H1 (cell line): ENCODE data around the gene KLHDC4. TPM values are rescaled to one million over a fixed set of nuclear protein-coding genes. Genes with fewer than 3 reads are reported as not detected.

Experiments
- CTCF ChIA-PET: fragments of 300-600 bp; sonication (Branson Sonifier 250); formaldehyde crosslinking; loops from one replicate; lab custom pipeline; 2021; ENCODE audit not compliant: partially characterized antibody; lab: Charles Lee
- POLR2A ChIA-PET: fragments of 300-600 bp; sonication (Branson Sonifier 250); formaldehyde crosslinking; loops from one replicate; lab custom pipeline; 2021; ENCODE audit warnings: inconsistent platforms; ENCODE audit not compliant: partially characterized antibody; lab: Charles Lee
- DNase-seq, 2 experiments: peaks; one replicate each; pipeline versions ENCODE4 v3.0.0 to v3.0.0-alpha.2; 2010 to 2022; ENCODE audit warnings: low spot score in 2 of 2, low read depth in 1 of 2, mixed read lengths in 1 of 2
- FAIRE-seq: peaks from 2 replicates; lab custom pipeline; 2011; peaks lifted over from hg19 to GRCh38; lab: Jason Lieb, UNC
- H2AFZ ChIP-seq: 2 replicates; pipeline ENCODE4 v1.8.1; 2012; ENCODE audit warnings: low read length, inconsistent platforms
- H2AK5ac ChIP-seq: 2 replicates; pipeline ENCODE4 v1.6.1; 2013; ENCODE audit warnings: low read depth, low read length
- H2BK120ac ChIP-seq: replicated peaks from 2 replicates; pipeline ENCODE3; 2013; ENCODE audit warnings: low read depth, low read length, inconsistent platforms
- H2BK12ac ChIP-seq: 2 replicates; pipeline ENCODE4 v1.6.1; 2013; ENCODE audit warnings: low read depth, low read length
- H2BK15ac ChIP-seq: 2 replicates; pipeline ENCODE4 v1.6.1; 2013; ENCODE audit warnings: low read length
- H2BK20ac ChIP-seq: 2 replicates; pipeline ENCODE4 v1.6.1; 2013; ENCODE audit warnings: low read length
- H2BK5ac ChIP-seq: 2 replicates; pipeline ENCODE4 v1.6.1; 2013; ENCODE audit warnings: low read depth, low read length
- H3K14ac ChIP-seq: 2 replicates; pipeline ENCODE4 v1.6.1; 2013; ENCODE audit warnings: inconsistent platforms; ENCODE audit not compliant: insufficient read length
- H3K18ac ChIP-seq: 2 replicates; pipeline ENCODE4 v1.6.1; 2013; ENCODE audit warnings: low read length; ENCODE audit errors: extremely low read depth
- H3K23ac ChIP-seq: 2 replicates; pipeline ENCODE4 v1.6.1; 2013; ENCODE audit warnings: inconsistent platforms; ENCODE audit not compliant: insufficient read length
- H3K23me2 ChIP-seq: 2 replicates; pipeline ENCODE4 v1.6.1; 2013; ENCODE audit warnings: low read depth, low read length
- H3K27ac ChIP-seq: 2 replicates; pipeline ENCODE4 v1.6.1; 2011; ENCODE audit warnings: low read depth, low read length, inconsistent platforms
- H3K27me3 ChIP-seq, 4 experiments: replicated peaks in 1 of 4; 1 replicate in 1 of 4; 2 replicates in 3 of 4; pipeline versions ENCODE4 v1.6.1 to v1.8.1; 2011 to 2013; ENCODE audit warnings: low read length in 3 of 4, mild to moderate bottlenecking in 3 of 4, inconsistent platforms in 2 of 4, mixed read lengths in 2 of 4, moderate library complexity in 1 of 4; ENCODE audit not compliant: control insufficient read depth in 3 of 4, insufficient read depth in 3 of 4; ENCODE audit errors: extremely low read depth in 1 of 4
- H3K36me3 ChIP-seq, 4 experiments: 2 replicates each; pipeline versions ENCODE4 v1.6.1 to v1.8.1; 2011 to 2013; ENCODE audit warnings: mild to moderate bottlenecking in 4 of 4, low read length in 3 of 4, moderate library complexity in 2 of 4, control low read depth in 1 of 4, inconsistent platforms in 1 of 4; ENCODE audit not compliant: insufficient read depth in 4 of 4, control insufficient read depth in 2 of 4
- H3K4ac ChIP-seq: replicated peaks from 2 replicates; pipeline ENCODE3; 2013; ENCODE audit warnings: low read length, low read depth, mixed read lengths, inconsistent platforms; ENCODE audit not compliant: insufficient read length
- H3K4me1 ChIP-seq, 4 experiments: replicated peaks in 1 of 4; 1 replicate in 1 of 4; 2 replicates in 3 of 4; pipeline versions ENCODE4 v1.6.1 to v1.8.1; 2011 to 2013; ENCODE audit warnings: low read length in 3 of 4, inconsistent platforms in 2 of 4, mixed read lengths in 1 of 4; ENCODE audit not compliant: insufficient read depth in 4 of 4, control insufficient read depth in 3 of 4
- H3K4me2 ChIP-seq, 2 experiments: 2 replicates each; pipeline versions ENCODE4 v1.6.1 to v1.8.1; 2011 to 2013; ENCODE audit warnings: low read depth in 2 of 2, low read length in 2 of 2, control low read depth in 1 of 2, inconsistent platforms in 1 of 2, mild to moderate bottlenecking in 1 of 2; ENCODE audit not compliant: insufficient read depth in 1 of 2
- H3K4me3 ChIP-seq, 4 experiments: fragments of 200-600, 300-600 bp in 1 of 4; sonication (generic), shearing (Covaris generic), sonication (Bioruptor Twin) in 1 of 4; 2 replicates each; pipeline versions ENCODE4 v1.5.1 to v1.8.1; 2011 to 2016; ENCODE audit warnings: low read length in 4 of 4, low read depth in 3 of 4, control low read depth in 2 of 4, inconsistent platforms in 2 of 4, mild to moderate bottlenecking in 2 of 4, mixed read lengths in 1 of 4, moderate library complexity in 1 of 4; ENCODE audit not compliant: insufficient read depth in 2 of 4; ENCODE audit errors: extremely low read depth in 1 of 4
- H3K56ac ChIP-seq: replicated peaks from 2 replicates; pipeline ENCODE3; 2013; ENCODE audit warnings: low read depth, mild to moderate bottlenecking, mixed read lengths, low read length, inconsistent platforms; ENCODE audit not compliant: insufficient read length
- H3K79me1 ChIP-seq: 2 replicates; pipeline ENCODE4 v1.6.1; 2013; ENCODE audit warnings: low read depth, low read length, control low read depth
- H3K79me2 ChIP-seq, 2 experiments: 2 replicates each; pipeline versions ENCODE4 v1.6.1 to v1.8.1; 2012 to 2013; ENCODE audit warnings: low read length in 2 of 2, mild to moderate bottlenecking in 2 of 2, inconsistent platforms in 1 of 2; ENCODE audit not compliant: insufficient read depth in 2 of 2, control insufficient read depth in 1 of 2
- H3K9ac ChIP-seq, 4 experiments: replicated peaks in 1 of 4; 1 replicate in 1 of 4; 2 replicates in 3 of 4; pipeline versions ENCODE4 v1.6.1 to v1.8.1; 2011 to 2013; ENCODE audit warnings: low read depth in 3 of 4, low read length in 3 of 4, control low read depth in 2 of 4, mild to moderate bottlenecking in 2 of 4, moderate library complexity in 2 of 4, inconsistent platforms in 1 of 4; ENCODE audit errors: extremely low read depth in 1 of 4
- H3K9me3 ChIP-seq, 2 experiments: 2 replicates each; pipeline versions ENCODE4 v1.6.1 to v1.8.1; 2012 to 2013; ENCODE audit warnings: mild to moderate bottlenecking in 2 of 2, moderate library complexity in 2 of 2, control low read depth in 1 of 2, inconsistent platforms in 1 of 2, low read depth in 1 of 2, low read length in 1 of 2, mixed read lengths in 1 of 2; ENCODE audit not compliant: insufficient read depth in 2 of 2
- H4K20me1 ChIP-seq, 2 experiments: replicated peaks in 1 of 2; 2 replicates each; pipeline versions ENCODE3 to v1.8.1; 2011 to 2013; ENCODE audit warnings: inconsistent platforms in 2 of 2, low read length in 2 of 2, mild to moderate bottlenecking in 1 of 2; ENCODE audit not compliant: insufficient read depth in 2 of 2, control insufficient read depth in 1 of 2
- H4K5ac ChIP-seq: 2 replicates; pipeline ENCODE4 v1.6.1; 2013; ENCODE audit warnings: low read length, low read depth, mixed read lengths, inconsistent platforms; ENCODE audit not compliant: insufficient read length
- H4K8ac ChIP-seq: 2 replicates; pipeline ENCODE4 v1.8.0; 2013; ENCODE audit warnings: mild to moderate bottlenecking, moderate library complexity, low read length, inconsistent platforms; ENCODE audit not compliant: insufficient read depth; ENCODE audit errors: extremely low read depth
- H4K91ac ChIP-seq: replicated peaks from 2 replicates; pipeline ENCODE3; 2013; ENCODE audit warnings: low read length, mixed read lengths, inconsistent platforms; ENCODE audit not compliant: insufficient read length
- CHD1 ChIP-seq: IDR thresholded peaks from 2 replicates; pipeline ENCODE4 v1.6.1; 2012; ENCODE audit warnings: low read depth, low read length, improper control_type of control experiment
- GABPA ChIP-seq: IDR thresholded peaks from 2 replicates; pipeline ENCODE4 v1.6.1; 2011; ENCODE audit warnings: mild to moderate bottlenecking, low read length, moderate library complexity, borderline replicate concordance; ENCODE audit not compliant: insufficient read depth
- RAD21 ChIP-seq, 2 experiments: IDR thresholded peaks in 1 of 2; conservative IDR thresholded peaks in 1 of 2; 2 replicates each; pipeline ENCODE4 v1.6.1; 2011; ENCODE audit warnings: low read depth in 2 of 2, low read length in 2 of 2, improper control_type of control experiment in 1 of 2, inconsistent platforms in 1 of 2, mild to moderate bottlenecking in 1 of 2, moderate library complexity in 1 of 2
- SUZ12 ChIP-seq: fragments of 200-600 bp; sonication (generic); IDR thresholded peaks from 2 replicates; pipeline ENCODE4 v1.6.1; 2012; ENCODE audit warnings: mild to moderate bottlenecking, inconsistent platforms, low read length, moderate library complexity, mixed read lengths
- WGBS, 2 experiments: shearing (Covaris generic) in 1 of 2; methylation state at CpG; one replicate each; pipeline versions ENCODE4 v1.1.6 to v1.1.7; 2013 to 2015; ENCODE audit warnings: low lambda C conversion rate in 2 of 2, mixed read lengths in 2 of 2, inconsistent platforms in 1 of 2, low coverage in 1 of 2, missing lambda C conversion rate in 1 of 2; ENCODE audit not compliant: insufficient replicate concordance in 2 of 2, insufficient coverage in 1 of 2, insufficient read length in 1 of 2; ENCODE audit errors: extremely low coverage in 1 of 2, missing lambda C conversion rate in 1 of 2; 5-methylcytosine and 5-hydroxymethylcytosine counted together
- polyA plus RNA-seq, 7 experiments: library from polyadenylated mRNA; depleted of rRNA in 3 of 7; stranded (reverse) in 5 of 7; unstranded in 2 of 7; fragments of >200 nt in 5 of 7; fragments of 200-250 nt in 2 of 7; gene quantifications; 1 replicate in 5 of 7; 2 replicates in 1 of 7; 4 replicates in 1 of 7; pipeline versions ENCODE4 v1.2.1 to v1.2.3, GENCODE V29; 2011 to 2013; ENCODE audit warnings: missing spikeins in 2 of 7, mixed read lengths in 2 of 7
- total RNA-seq: library from RNA; stranded (reverse); fragmentation: NEBNext Ultra II Directional; extraction: Animal tissue kit (Norgen Biotek cat#: 25700); gene quantifications from 2 replicates; pipeline ENCODE4 v1.2.1, GENCODE V29; 2021
- TF ChIP-seq, protein P1 (sequence below): IDR thresholded peaks from 2 replicates; pipeline ENCODE4 v1.6.1; 2011; ENCODE audit warnings: low read depth, mild to moderate bottlenecking, low read length; ENCODE audit not compliant: insufficient read depth
- TF ChIP-seq, protein P2 (sequence below), 3 experiments: IDR thresholded peaks; 1 replicate in 2 of 3; 2 replicates in 1 of 3; pipeline versions ENCODE4 v1.5.1 to v1.6.1; 2011; ENCODE audit warnings: low read length in 3 of 3, mild to moderate bottlenecking in 3 of 3, inconsistent platforms in 2 of 3, low read depth in 1 of 3, moderate library complexity in 1 of 3; ENCODE audit not compliant: insufficient read depth in 1 of 3; ENCODE audit errors: control extremely low read depth in 1 of 3

The KLHDC4 gene
- total and polyA plus RNA-seq, 2 of the 8 experiments (the other 6 are each of a cell fraction or from before 2014, with no cell fraction given): 23.7 to 63.9 TPM

DNA sequence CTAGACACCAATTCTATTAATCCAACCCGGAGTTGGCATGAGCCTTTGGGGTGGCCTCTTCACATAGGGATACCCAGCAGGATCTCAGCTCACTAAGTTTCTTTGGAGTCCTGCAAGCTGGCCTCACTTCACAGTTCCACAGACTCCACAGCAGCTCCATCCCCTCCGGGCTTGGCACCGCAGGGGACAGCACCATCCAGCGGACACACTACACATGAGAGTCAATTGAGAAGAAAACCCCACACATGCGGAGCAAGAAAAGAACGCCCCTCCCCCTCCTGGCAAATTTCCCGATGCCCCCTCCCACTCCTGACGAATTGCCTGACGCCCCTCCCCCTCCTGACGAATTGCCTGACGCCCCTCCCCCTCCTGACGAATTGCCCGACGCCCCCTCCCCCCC lies 31.1 kb downstream of the KLHDC4 start:
- H3K4me2 ChIP-seq: no peak overlapping the region
- no peak overlapping the region for H4K8ac ChIP-seq
- H3K4me3 ChIP-seq: no peak overlapping the region
- no peak overlapping the region for H2BK15ac ChIP-seq
- H2BK20ac ChIP-seq: no peak overlapping the region
- FAIRE-seq: no peak
- H3K79me2 ChIP-seq: peaks cover 4 to 36% of the 10 kb centered on the region in 2 experiments; a peak in 3 of 4 replicates
- POLR2A ChIA-PET: interaction anchor here (0.8 to 5.4 kb wide), 3 partner anchors 12 to 1530 kb away, joined by 3 to 39 read pairs (median 3); no protein-coding TSS in a partner anchor
- no peak overlapping the region for H3K27ac ChIP-seq
- H4K20me1 ChIP-seq: peaks cover 15 to 22% of the 10 kb centered on the region in 2 experiments
- no peak overlapping the region for H4K91ac ChIP-seq
- peaks cover 7% of the 10 kb centered on the region; the same call in 1 of the 2 replicates for H3K23me2 ChIP-seq
- no peak overlapping the region for H3K14ac ChIP-seq
- no peak overlapping the region for H3K56ac ChIP-seq
- no peak overlapping the region for H3K4ac ChIP-seq
- H3K36me3 ChIP-seq: peaks cover under 1 to 12% (median 6%) of the 10 kb centered on the region in 4 experiments; a peak in 6 of 8 replicates
- no peak overlapping the region for H2AK5ac ChIP-seq
- no peak overlapping the region for H3K23ac ChIP-seq
- no peak overlapping the region for H2BK120ac ChIP-seq
- peaks cover 0 to 2% (median under 1%) of the 10 kb centered on the region in 4 experiments; a peak in 2 of 7 replicates for H3K4me1 ChIP-seq
- no peak overlapping the region for H2BK5ac ChIP-seq
- H3K9ac ChIP-seq: no peak overlapping the region
- TF ChIP-seq, protein P1, sequence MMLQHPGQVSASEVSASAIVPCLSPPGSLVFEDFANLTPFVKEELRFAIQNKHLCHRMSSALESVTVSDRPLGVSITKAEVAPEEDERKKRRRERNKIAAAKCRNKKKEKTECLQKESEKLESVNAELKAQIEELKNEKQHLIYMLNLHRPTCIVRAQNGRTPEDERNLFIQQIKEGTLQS: no peak
- TF ChIP-seq CHD1: no peak
- TF ChIP-seq SUZ12: no peak
- TF ChIP-seq, protein P2, sequence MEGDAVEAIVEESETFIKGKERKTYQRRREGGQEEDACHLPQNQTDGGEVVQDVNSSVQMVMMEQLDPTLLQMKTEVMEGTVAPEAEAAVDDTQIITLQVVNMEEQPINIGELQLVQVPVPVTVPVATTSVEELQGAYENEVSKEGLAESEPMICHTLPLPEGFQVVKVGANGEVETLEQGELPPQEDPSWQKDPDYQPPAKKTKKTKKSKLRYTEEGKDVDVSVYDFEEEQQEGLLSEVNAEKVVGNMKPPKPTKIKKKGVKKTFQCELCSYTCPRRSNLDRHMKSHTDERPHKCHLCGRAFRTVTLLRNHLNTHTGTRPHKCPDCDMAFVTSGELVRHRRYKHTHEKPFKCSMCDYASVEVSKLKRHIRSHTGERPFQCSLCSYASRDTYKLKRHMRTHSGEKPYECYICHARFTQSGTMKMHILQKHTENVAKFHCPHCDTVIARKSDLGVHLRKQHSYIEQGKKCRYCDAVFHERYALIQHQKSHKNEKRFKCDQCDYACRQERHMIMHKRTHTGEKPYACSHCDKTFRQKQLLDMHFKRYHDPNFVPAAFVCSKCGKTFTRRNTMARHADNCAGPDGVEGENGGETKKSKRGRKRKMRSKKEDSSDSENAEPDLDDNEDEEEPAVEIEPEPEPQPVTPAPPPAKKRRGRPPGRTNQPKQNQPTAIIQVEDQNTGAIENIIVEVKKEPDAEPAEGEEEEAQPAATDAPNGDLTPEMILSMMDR (IDR thresholded peaks at IDR 0.05; ENCODE audit: control extremely low read depth in 1 of 3, insufficient read depth in 1 of 3, low read depth in 1 of 3, low read length in 3 of 3): peak in 2 of 3 experiments; percentile 3 to 7; a peak in 1 of 4 replicates
- TF ChIP-seq RAD21 (IDR thresholded peaks at IDR 0.05 in 1 of 2, conservative IDR thresholded peaks at IDR 0.05 in 1 of 2; ENCODE audit: low read depth in 2 of 2, low read length in 2 of 2): peak in 1 of 2 experiments; percentile 22; a peak in 1 of 4 replicates
- no peak for TF ChIP-seq GABPA
- TF ChIP-seq, all 59 proteins: peak for 2
- Histone ChIP-seq H2BK12ac (no peak overlapping the region), H3K9me3 (no peaks in the 10 kb centered on the region), H3K18ac (no peak overlapping the region), H3K79me1 (peaks cover 17% of the 10 kb centered on the region), H3K27me3 (no peaks in the 10 kb centered on the region), H2AFZ (no peak overlapping the region), H4K5ac (no peak overlapping the region)
- DNase-seq: no peak
- CTCF ChIA-PET: interaction anchor here (0.6 to 1.4 kb wide), 9 partner anchors 23 to 409 kb away, joined by 3 to 5 read pairs (median 3); no protein-coding TSS in a partner anchor
- 86% methylated on average over 4 of the region's 14 CpGs; no CpG with 5 or more reads in 1 of the 2 experiments for WGBS, 2 experiments
